ENCODE data around the gene MEX3C. TPM values are rescaled to one million over a fixed set of nuclear protein-coding genes. Genes with fewer than 3 reads are reported as not detected.

MEX3C gene
- total and polyA plus RNA-seq, 2 of the 4 experiments (the other 2 are of a cell fraction) = 26.0 to 50.9 TPM

- Histone ChIP-seq H3K14ac (replicated peaks; ENCODE audit: low read depth, low read length) (no peak overlapping the region), H3K18ac (ENCODE audit: low read depth, low read length) (peak overlapping the region; percentile 5; the same call in 1 of the 2 replicates), H3K36me3 (ENCODE audit: control insufficient read depth, insufficient read depth, low read length) (no peaks in the 10 kb centered on the region), H3K9ac (ENCODE audit: low read depth, low read length) (peak overlapping the region; percentile 96), H4K91ac (ENCODE audit: insufficient read depth, low read depth, low read length) (peak overlapping the region; percentile 55; the same call in 1 of the 2 replicates), H2BK15ac (ENCODE audit: low read depth, low read length) (no peak overlapping the region), H3K4me2 (ENCODE audit: low read depth, low read length) (no peak overlapping the region), H2BK120ac (ENCODE audit: low read depth, low read length) (no peak overlapping the region; the same call in 1 of the 2 replicates), H4K8ac (ENCODE audit: low read depth in 2 of 2, low read length in 2 of 2) (peak overlapping the region in 1 of 2 experiments; percentile 47; a peak in 1 of 4 replicates), H3K4me3 (ENCODE audit: insufficient read depth, low read depth, low read length) (peak overlapping the region; percentile 98), H2AK9ac (replicated peaks; ENCODE audit: low read depth, low read length, poor library complexity) (peak overlapping the region; percentile 97), H3K56ac (ENCODE audit: extremely low read depth, insufficient read depth, low read length) (no peak overlapping the region), H2AFZ (replicated peaks; ENCODE audit: low read length, poor library complexity) (peak overlapping the region; percentile 88), H2BK5ac (ENCODE audit: low read depth, low read length, poor library complexity, severe bottlenecking) (peak overlapping the region; percentile 75), H2BK20ac (ENCODE audit: low read depth, low read length) (no peak overlapping the region), H3K79me1 (ENCODE audit: low read depth in 1 of 2, low read length in 2 of 2) (peaks cover 0 to 18% of the 10 kb centered on the region in 2 experiments; a peak in 2 of 4 replicates), H3K4ac (ENCODE audit: low read depth, low read length) (peak overlapping the region; percentile 89), H3K9me1 (ENCODE audit: insufficient read depth, low read length) (peaks cover 5% of the 10 kb centered on the region), H3K23ac (ENCODE audit: low read depth, low read length) (no peak overlapping the region), H3K27ac (ENCODE audit: insufficient read depth, low read length) (peak overlapping the region; percentile 90), H3K4me1 (ENCODE audit: control insufficient read depth, insufficient read depth, low read length) (peaks cover 4% of the 10 kb centered on the region; the same call in 1 of the 2 replicates), H4K20me1 (ENCODE audit: insufficient read depth, low read length) (peaks cover 36% of the 10 kb centered on the region), H2AK5ac (ENCODE audit: low read depth, low read length) (no peak overlapping the region), H3K27me3 (ENCODE audit: control insufficient read depth, insufficient read depth, low read length) (no peaks in the 10 kb centered on the region), H3K9me3 (ENCODE audit: control insufficient read depth, insufficient read depth, low read length) (no peaks in the 10 kb centered on the region), H4K5ac (ENCODE audit: low read depth, low read length) (no peak overlapping the region)
- peak; percentile 51 for DNase-seq
- TF ChIP-seq MAZ (IDR thresholded peaks at IDR 0.05; ENCODE audit: borderline replicate concordance, low read depth, low read length) (no peak), RFX5 (IDR thresholded peaks at IDR 0.05; ENCODE audit: low read depth, low read length) (no peak), FOS (IDR thresholded peaks at IDR 0.05; ENCODE audit: low read depth, low read length) (no peak), NFE2L2 (IDR thresholded peaks at IDR 0.05; ENCODE audit: low read depth, low read length) (no peak), MXI1 (IDR thresholded peaks at IDR 0.05; ENCODE audit: borderline replicate concordance, low read depth, low read length) (peak; percentile 10; the same call in 1 of the 2 replicates), POLR2A (IDR thresholded peaks at IDR 0.05; ENCODE audit: low read depth, low read length) (peak; percentile 79), RCOR1 (IDR thresholded peaks at IDR 0.05; ENCODE audit: insufficient replicate concordance, low read length) (no peak)
- TF ChIP-seq, protein P1, sequence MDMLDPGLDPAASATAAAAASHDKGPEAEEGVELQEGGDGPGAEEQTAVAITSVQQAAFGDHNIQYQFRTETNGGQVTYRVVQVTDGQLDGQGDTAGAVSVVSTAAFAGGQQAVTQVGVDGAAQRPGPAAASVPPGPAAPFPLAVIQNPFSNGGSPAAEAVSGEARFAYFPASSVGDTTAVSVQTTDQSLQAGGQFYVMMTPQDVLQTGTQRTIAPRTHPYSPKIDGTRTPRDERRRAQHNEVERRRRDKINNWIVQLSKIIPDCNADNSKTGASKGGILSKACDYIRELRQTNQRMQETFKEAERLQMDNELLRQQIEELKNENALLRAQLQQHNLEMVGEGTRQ (IDR thresholded peaks at IDR 0.05; ENCODE audit: low read depth, low read length) = no peak
- in situ Hi-C loops (cut with MboI; ENCODE audit: low sequenced_read_pairs) = no loop called here
- intact Hi-C loops (cut with micrococcal nuclease) = loop anchor here (1.0 to 10.0 kb wide), 4 partner anchors 165 to 375 kb away; partner anchors contain the start of genes ELAC1, MRO and SMAD4
- BruUV-seq (replicated peaks) = no TSS peak
- CTCF ChIA-PET = interaction anchor here (0.6 kb wide), 1 partner anchor 434 kb away, joined by 5 read pairs; no protein-coding TSS in a partner anchor
- ATAC-seq (ENCODE audit: low read depth) = peak; percentile 22
- dilution Hi-C loops (cut with HindIII; ENCODE audit: low sequenced_read_pairs, unreplicated experiment) = no loop called here
- POLR2A ChIA-PET (ENCODE audit: unreplicated experiment) = no interaction called here
- WGBS, 2 experiments (ENCODE audit: extremely low coverage in 2 of 2, insufficient read length in 1 of 2) = 0% methylated on average over 4 of the region's 102 CpGs; no CpG with 5 or more reads in 1 of the 2 experiments
These were observed 445 bp downstream of the MEX3C start for GRCh38 chr18:51196811-51197660.
